Stimulated activated CD4-positive, alpha-beta T cell treated with anti-CD3 and anti-CD28 coated beads, TNF-alpha, amount 100 ng/mL, for 24 hours (primary cell): ENCODE measurements around the gene GJB5.

Experiments
- DNase-seq, 3 experiments: peaks; one replicate each; pipeline ENCODE4 v3.0.0-alpha.2; 2020; ENCODE audit warnings: low read depth in 3 of 3

The GJB5 gene

DNA sequence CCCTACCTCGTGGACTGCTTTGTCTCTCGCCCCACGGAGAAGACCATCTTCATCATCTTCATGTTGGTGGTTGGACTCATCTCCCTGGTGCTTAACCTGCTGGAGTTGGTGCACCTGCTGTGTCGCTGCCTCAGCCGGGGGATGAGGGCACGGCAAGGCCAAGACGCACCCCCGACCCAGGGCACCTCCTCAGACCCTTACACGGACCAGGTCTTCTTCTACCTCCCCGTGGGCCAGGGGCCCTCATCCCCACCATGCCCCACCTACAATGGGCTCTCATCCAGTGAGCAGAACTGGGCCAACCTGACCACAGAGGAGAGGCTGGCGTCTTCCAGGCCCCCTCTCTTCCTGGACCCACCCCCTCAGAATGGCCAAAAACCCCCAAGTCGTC, 39.9 kb downstream of the GJB5 start:
- no peak for DNase-seq

DNA sequence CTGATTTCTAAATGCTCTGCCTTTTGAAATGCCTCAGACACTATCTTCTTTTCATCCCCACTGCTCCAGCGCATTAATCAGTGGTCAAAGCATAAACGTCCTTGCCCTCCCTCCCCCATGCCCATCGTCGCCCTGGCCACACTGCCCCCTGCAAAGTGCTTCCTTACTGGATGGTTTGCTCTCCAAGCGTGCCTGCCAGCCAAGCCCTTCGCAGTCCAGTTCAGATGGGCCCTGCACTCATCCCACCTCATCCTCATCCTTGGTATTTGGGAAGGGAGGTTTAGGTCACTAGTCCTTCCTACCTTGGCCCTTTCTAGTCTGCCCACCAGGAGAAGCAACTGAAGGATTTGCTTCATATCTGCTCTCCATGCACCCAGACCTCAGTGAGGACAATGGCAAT, 41.1 kb downstream of the GJB5 start:
- no peak for DNase-seq

DNA sequence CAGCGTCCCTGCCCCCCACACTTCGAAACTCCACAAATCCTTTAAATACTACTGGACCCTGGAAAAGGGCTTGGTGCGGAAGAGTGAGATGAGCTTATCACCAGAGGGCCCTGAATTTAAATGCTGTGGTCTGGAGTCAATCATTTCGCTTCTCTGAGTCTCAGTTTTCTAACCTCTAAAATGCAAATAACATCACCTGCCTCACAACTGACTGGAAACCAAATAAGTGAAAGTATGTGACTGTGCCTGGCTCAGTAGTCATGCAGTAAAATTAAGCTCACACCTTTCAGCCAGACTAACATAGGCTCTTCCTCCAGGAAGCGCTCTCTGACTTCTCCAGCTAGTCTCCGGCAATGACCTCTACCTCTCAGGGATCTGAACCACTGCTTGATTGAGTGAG, 42.1 kb downstream of the GJB5 start:
- DNase-seq: no peak

DNA sequence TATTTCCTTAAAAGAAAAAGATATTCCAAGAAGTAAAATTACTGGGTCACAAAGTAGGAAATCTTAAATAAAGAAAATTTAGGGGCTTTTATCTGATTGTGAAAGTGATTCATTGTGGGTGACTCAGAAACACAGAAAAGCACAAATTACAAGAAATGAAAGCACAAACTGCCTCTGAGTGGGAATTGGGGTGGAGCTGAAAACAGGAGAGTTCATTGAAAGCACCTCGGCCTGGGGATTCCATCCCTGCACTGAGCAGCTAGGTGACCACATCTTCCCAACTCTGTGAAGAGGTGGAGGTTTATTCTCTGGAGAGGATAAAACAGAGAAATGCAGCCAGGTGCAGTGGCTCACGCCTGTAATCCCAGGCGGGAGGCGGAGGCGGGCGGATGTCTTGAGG, 45.4 kb downstream of the GJB5 start:
- DNase-seq: no peak

- DNase-seq: no peak
Observed at GRCh38 chr1:34803770-34804169, 48.9 kb downstream of the GJB5 start.

- no peak for DNase-seq
Observed at GRCh38 chr1:34806396-34806795, 51.5 kb downstream of the GJB5 start.
